SH-SY5Y (cell line): ENCODE results near the gene SLX4IP.

ENCODE experiments used
- GATA2 ChIP-seq: IDR thresholded peaks from 2 replicates; pipeline ENCODE4 v1.6.1; 2011; ENCODE audit warnings: mild to moderate bottlenecking, low read depth, low read length
- GATA3 ChIP-seq: IDR thresholded peaks from 2 replicates; pipeline ENCODE4 v1.6.1; 2011; ENCODE audit warnings: low read depth, mild to moderate bottlenecking, low read length, moderate library complexity

- TF ChIP-seq GATA2 (no peak), GATA3 (no peak)
Observed at GRCh38 chr20:10652660-10653261, 217.7 kb downstream of the SLX4IP start.
